Duodenal mucosa (tissue), 2 donors: ENCODE results near the gene SEZ6.

Experiments used
- H3K27ac ChIP-seq: one replicate; pipeline ENCODE4 v1.7.0; 2013; ENCODE audit warnings: low read depth, low read length
- H3K27me3 ChIP-seq, 2 donors: one replicate each; pipeline ENCODE4 v1.7.0; 2013; ENCODE audit warnings: low read length in 2 of 2, control low read depth in 1 of 2; ENCODE audit not compliant: insufficient read depth in 2 of 2, control insufficient read depth in 1 of 2
- H3K36me3 ChIP-seq, 2 donors: one replicate each; pipeline ENCODE4 v1.7.0; 2013; ENCODE audit warnings: low read length in 2 of 2, control low read depth in 1 of 2; ENCODE audit not compliant: insufficient read depth in 2 of 2, control insufficient read depth in 1 of 2
- H3K4me1 ChIP-seq, 2 donors: one replicate each; pipeline ENCODE4 v1.7.0; 2013; ENCODE audit warnings: low read length in 2 of 2, control low read depth in 1 of 2; ENCODE audit not compliant: insufficient read depth in 2 of 2, control insufficient read depth in 1 of 2
- H3K4me3 ChIP-seq, 2 donors: one replicate each; pipeline ENCODE4 v1.7.0; 2013; ENCODE audit warnings: low read length in 2 of 2, low read depth in 1 of 2
- H3K9ac ChIP-seq, 2 donors: one replicate each; pipeline ENCODE4 v1.7.0; 2013; ENCODE audit warnings: low read length in 2 of 2, low read depth in 1 of 2
- H3K9me3 ChIP-seq, 2 donors: one replicate each; pipeline ENCODE4 v1.7.0; 2013; ENCODE audit warnings: low read length in 2 of 2, control low read depth in 1 of 2; ENCODE audit not compliant: control insufficient read depth in 1 of 2

The SEZ6 gene

DNA sequence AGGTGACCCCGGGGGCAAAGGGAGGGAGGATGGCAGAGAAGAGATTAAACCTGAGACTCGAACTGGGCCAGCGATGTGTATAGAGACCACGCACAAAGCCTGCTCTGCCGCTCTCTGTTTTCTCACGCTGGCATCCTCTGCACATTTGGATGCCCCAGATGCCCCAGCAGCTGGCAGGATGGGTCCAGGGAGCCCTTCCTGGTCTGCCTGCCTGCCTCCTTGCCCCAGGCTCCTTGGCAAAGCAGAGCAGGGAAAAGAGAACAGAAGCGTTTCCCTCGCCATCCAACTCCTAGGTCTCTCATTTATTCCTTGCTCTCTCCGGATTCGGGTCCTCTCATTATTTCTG is 31.9 kb upstream of the SEZ6 start:
- H3K9ac ChIP-seq, result no peak overlapping the region
- no peak overlapping the region for H3K4me3 ChIP-seq
- H3K27me3 ChIP-seq, result peaks cover 10% of the 10 kb centered on the region in 2 donors
- peaks cover 4 to 6% of the 10 kb centered on the region in 2 donors for H3K4me1 ChIP-seq
- peaks cover 6 to 8% of the 10 kb centered on the region in 2 donors for H3K9me3 ChIP-seq
- H3K36me3 ChIP-seq, result no peaks in the 10 kb centered on the region
- no peak overlapping the region for H3K27ac ChIP-seq

DNA sequence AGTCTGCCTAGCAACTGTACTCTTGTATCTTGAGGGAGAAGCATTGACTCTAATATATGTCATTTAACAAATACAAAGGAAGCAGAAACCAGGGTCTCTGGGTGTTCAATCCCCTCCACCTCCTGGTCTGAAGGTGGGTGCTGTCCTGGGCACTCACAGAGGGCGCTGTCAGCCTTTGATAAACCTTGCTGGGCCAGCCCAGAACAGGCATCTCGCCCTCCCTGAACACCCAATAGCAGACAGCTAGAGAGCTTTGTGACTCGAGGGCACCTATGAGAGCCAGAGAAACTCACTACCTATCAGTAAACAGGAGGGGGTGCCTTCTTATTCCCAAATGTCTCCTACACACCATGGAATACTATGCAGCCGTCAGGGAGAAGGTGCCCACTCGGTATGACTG is 30.8 kb upstream of the SEZ6 start:
- Histone ChIP-seq H3K9me3 (peaks cover 6 to 8% of the 10 kb centered on the region in 2 donors), H3K36me3 (no peaks in the 10 kb centered on the region), H3K27ac (no peak overlapping the region), H3K9ac (no peak overlapping the region), H3K4me3 (no peak overlapping the region), H3K4me1 (no peaks in the 10 kb centered on the region), H3K27me3 (peaks cover 16 to 17% of the 10 kb centered on the region in 2 donors)

DNA sequence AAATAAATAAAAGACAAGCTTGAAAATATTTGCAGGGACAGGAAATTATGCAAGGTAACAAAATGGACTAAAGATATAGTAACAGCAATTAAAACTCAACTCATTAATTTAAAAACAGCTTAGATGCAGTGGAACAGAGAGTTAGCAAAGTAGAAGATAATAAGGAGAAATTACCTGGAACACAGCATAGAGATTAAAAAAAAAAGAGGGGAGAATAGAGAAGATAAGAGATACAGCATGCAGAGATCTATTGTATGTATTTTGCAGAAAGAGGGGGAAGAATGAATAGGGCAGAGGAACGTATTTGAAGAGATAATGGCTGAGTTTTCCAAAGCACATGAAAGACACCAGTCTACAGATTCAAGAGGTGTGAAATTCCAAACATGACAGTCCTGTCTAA is 28.7 kb upstream of the SEZ6 start:
- peaks cover 6 to 8% of the 10 kb centered on the region in 2 donors for H3K9me3 ChIP-seq
- no peaks in the 10 kb centered on the region for H3K36me3 ChIP-seq
- no peak overlapping the region for H3K4me3 ChIP-seq
- H3K9ac ChIP-seq, result no peak overlapping the region
- no peak overlapping the region for H3K27ac ChIP-seq
- peaks cover 17 to 21% of the 10 kb centered on the region in 2 donors for H3K27me3 ChIP-seq
- H3K4me1 ChIP-seq, result no peaks in the 10 kb centered on the region

DNA sequence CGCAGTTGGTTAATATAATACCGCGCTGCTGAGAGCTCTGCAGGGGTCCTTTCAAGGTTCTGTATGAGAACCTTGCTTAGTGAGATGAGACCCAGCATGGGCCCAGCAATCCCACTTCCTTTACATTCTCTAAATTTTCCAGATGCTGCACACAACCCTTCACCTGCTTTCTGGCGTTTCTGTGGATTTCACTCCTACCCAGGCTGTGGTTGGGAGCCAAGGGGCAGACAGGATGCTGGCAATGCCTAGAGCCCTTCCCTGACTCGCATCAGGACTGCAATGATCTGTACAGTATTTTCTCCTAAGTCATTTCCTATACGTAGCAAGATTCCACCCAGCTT is 27.0 kb upstream of the SEZ6 start:
- no peak overlapping the region for H3K4me3 ChIP-seq
- no peaks in the 10 kb centered on the region for H3K4me1 ChIP-seq
- H3K27ac ChIP-seq, result no peak overlapping the region
- H3K27me3 ChIP-seq, result peaks cover 17 to 21% of the 10 kb centered on the region in 2 donors
- H3K9ac ChIP-seq, result no peak overlapping the region
- no peaks in the 10 kb centered on the region for H3K36me3 ChIP-seq
- H3K9me3 ChIP-seq, result peaks cover 6 to 8% of the 10 kb centered on the region in 2 donors

DNA sequence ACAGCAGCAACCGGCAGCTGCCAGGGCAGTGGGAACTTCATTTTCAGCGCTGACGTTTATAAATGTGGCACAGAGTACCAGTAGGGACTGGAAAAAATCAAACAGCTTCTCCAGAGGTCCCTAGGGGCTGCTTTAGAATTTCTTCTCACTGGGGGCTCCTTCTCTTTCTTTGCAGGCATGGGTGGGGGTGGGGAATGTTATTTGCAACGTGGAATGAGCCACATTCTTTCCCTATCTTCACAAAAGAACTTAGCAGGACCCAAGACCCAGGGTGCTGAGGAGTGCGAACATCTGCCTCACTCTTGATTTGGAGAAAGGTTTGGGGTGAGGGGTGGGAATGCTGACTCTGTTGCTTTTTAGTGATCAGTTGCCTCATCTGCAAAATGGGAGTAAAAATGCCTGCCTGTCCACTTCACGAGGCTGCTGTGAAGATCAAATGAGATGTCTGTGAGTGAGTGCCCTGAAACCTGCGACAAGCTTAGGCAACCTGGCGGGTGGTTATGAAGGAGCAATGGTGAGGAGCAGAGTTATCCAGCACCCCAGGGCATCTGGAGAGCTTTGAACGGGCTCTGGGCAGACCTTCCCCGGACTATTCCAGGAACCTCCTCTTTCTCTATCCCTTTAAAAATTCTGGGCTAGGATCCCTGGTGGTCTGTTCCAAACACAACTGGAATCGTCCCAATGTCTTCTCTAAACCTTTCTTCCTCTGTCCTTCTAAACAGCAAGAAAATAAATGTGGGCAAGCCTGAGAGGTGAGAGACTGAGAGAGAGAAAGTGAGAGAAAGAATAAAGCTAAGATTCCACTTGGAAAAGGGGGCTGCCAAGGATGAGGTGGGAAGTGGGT is 26.4 kb upstream of the SEZ6 start:
- Histone ChIP-seq H3K9me3 (peaks cover 6 to 8% of the 10 kb centered on the region in 2 donors), H3K4me1 (no peaks in the 10 kb centered on the region), H3K27me3 (peaks cover 20 to 21% of the 10 kb centered on the region in 2 donors), H3K36me3 (no peaks in the 10 kb centered on the region), H3K4me3 (no peak overlapping the region), H3K9ac (no peak overlapping the region), H3K27ac (no peak overlapping the region)

DNA sequence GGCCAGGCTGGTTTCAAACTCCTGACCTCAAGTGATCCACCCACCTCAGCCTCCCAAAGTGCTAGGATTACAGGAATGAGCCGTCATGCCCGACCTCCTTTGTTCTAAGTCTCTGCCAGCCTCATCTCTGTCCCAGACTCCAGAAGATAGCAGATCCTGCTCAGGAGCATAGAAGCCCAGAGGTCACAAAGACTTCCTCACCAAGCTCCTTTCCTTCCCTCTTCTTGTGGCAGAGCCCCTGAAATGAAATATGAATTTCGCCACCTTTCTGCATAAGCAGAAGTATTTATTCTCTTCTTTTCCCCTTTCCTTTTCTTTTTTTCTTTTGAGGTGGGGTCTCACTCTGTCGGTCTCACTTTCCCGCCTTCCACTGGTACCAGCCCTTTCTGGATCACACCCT is 25.7 kb upstream of the SEZ6 start:
- Histone ChIP-seq H3K4me3 (no peak overlapping the region), H3K9ac (no peak overlapping the region), H3K27me3 (peaks cover 18 to 22% of the 10 kb centered on the region in 2 donors), H3K27ac (no peak overlapping the region), H3K36me3 (no peaks in the 10 kb centered on the region), H3K9me3 (peaks cover 6 to 8% of the 10 kb centered on the region in 2 donors), H3K4me1 (no peaks in the 10 kb centered on the region)

DNA sequence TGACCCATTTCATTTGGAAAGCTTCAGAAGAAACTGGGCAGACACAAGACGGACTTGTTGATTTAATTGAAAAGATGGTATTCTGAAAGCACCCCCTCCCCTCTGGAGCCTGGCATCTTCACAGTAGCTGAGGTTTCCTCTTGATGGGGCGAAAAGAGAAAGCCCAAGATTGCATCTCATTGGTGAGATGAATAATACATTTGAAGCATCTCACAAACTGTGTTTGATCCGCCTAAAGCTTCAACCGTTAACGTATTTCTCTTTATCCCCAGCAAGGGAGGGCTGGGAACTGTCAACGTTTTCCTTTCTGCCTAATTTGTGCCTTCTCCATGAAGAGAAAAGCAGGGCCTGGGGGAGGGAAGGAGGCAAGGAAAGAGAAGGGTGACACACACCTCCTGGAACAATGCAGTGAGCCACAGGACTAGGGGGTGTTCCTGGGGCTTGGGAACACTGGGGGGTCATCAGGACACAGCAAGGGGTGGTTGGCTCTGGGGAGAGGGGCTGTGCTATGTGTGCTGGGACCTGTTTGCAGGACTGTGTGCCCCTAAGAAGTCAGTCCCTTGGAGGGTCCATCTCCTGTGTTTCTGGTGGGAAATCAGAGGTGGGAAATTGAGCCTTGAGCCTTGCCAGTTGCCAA is 18.6 kb upstream of the SEZ6 start:
- H3K9me3 ChIP-seq, result no peaks in the 10 kb centered on the region
- H3K4me1 ChIP-seq, result peaks cover 0 to 7% of the 10 kb centered on the region in 2 donors
- no peak overlapping the region for H3K4me3 ChIP-seq
- peaks cover 19 to 24% of the 10 kb centered on the region in 2 donors for H3K27me3 ChIP-seq
- H3K27ac ChIP-seq, result no peak overlapping the region
- no peak overlapping the region for H3K9ac ChIP-seq
- H3K36me3 ChIP-seq, result no peaks in the 10 kb centered on the region

DNA sequence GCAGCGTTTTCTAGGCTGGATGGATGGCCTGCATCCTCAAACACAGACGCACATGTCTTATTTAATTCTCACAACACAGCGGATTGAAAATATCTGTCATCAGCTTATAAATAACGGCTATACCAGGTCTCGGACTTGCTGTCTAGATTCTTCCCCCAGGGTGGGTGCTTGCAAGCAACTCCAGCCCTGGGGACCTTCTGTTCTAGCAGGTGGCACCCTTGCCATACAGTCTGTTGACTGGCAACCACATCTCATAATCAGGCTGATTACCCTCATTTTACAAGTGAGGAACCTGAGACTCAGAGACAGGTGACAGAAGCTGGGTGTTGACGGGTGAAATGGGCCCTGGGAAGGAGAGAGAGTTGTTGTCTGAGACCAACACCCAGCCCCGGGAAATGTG is 16.2 kb upstream of the SEZ6 start:
- Histone ChIP-seq H3K27me3 (peaks cover 30 to 37% of the 10 kb centered on the region in 2 donors), H3K4me1 (peaks cover 0 to 8% of the 10 kb centered on the region in 2 donors), H3K27ac (no peak overlapping the region), H3K4me3 (no peak overlapping the region), H3K9me3 (no peaks in the 10 kb centered on the region), H3K36me3 (no peaks in the 10 kb centered on the region), H3K9ac (no peak overlapping the region)

DNA sequence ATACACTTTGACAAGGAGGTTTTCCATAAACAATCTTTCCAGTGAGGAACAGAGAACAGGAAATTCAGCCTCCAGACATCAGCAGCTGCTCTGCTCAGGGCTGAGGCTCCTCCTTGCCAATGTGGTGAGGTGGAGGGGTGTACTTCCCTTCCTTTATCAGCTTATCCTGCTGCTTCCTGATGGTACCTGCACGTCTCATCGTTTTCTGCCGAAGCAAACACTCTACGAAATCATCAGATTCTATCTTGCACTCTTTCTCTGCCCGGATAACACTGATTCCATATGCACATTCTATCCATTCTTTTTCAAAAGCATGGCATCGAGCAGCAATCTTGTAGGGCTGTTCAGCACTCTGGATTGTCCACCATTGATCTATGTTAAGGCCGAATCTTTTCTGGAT is 15.4 kb upstream of the SEZ6 start:
- Histone ChIP-seq H3K27me3 (peaks cover 30 to 37% of the 10 kb centered on the region in 2 donors), H3K9me3 (no peaks in the 10 kb centered on the region), H3K4me1 (peaks cover 0 to 8% of the 10 kb centered on the region in 2 donors), H3K36me3 (no peaks in the 10 kb centered on the region), H3K27ac (no peak overlapping the region), H3K9ac (no peak overlapping the region), H3K4me3 (no peak overlapping the region)

DNA sequence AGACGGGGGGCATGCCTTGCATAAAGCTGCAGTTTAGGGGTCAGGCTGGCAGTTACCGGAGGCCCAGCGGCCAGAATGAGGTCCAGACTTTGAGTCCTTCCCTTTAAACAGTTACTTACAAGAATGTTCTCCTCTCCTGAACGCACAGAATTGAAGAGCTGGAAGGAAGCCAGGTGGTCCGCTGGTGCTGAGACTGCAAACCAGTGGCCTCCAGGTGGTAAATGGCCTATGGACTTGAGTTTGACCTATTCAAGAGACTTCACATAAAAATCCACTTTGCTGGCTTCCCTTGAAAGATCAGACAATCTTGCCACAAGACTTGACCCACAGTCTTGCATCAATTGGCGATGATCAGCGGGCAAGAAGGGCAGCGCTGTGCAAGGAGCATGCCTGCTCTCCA is 14.7 kb upstream of the SEZ6 start:
- Histone ChIP-seq H3K9ac (no peak overlapping the region), H3K27ac (no peak overlapping the region), H3K27me3 (peaks cover 28 to 37% of the 10 kb centered on the region in 2 donors), H3K36me3 (no peaks in the 10 kb centered on the region), H3K4me3 (no peak overlapping the region), H3K4me1 (peaks cover 0 to 8% of the 10 kb centered on the region in 2 donors), H3K9me3 (no peaks in the 10 kb centered on the region)
